22Rv1 (cell line): ENCODE data around the gene NT5C1B.

Experiments used
- CTCF ChIP-seq: fragments of 450-650 bp; IDR thresholded peaks from 2 replicates; pipeline ENCODE4 v1.5.1; 2017; ENCODE audit warnings: mild to moderate bottlenecking
- ZFX ChIP-seq: fragments of 450-650 bp; IDR thresholded peaks from 2 replicates; pipeline ENCODE4 v1.6.1; 2017; ENCODE audit warnings: antibody characterized with exemption, borderline replicate concordance

- TF ChIP-seq CTCF (no peak), ZFX (no peak)
Observed at GRCh38 chr2:18585526-18585925, 3.8 kb downstream of the NT5C1B start.
